WI38 (cell line): ENCODE results near the gene KLHL1.
"Not testable (repeated sequence)": the region's sequence is repeated elsewhere in the genome, so short reads cannot be mapped to it uniquely, and the experiment has no call there.

Experiments
- H3K4me3 ChIP-seq: 2 replicates; pipeline ENCODE4 v1.5.1; 2011; ENCODE audit warnings: low read depth, mild to moderate bottlenecking, control low read depth, low read length
- TF ChIP-seq, protein P1 (sequence below): IDR thresholded peaks from 2 replicates; pipeline ENCODE4 v1.5.1; 2012; ENCODE audit warnings: low read depth, mild to moderate bottlenecking, control low read depth, low read length

The KLHL1 gene, protein sequence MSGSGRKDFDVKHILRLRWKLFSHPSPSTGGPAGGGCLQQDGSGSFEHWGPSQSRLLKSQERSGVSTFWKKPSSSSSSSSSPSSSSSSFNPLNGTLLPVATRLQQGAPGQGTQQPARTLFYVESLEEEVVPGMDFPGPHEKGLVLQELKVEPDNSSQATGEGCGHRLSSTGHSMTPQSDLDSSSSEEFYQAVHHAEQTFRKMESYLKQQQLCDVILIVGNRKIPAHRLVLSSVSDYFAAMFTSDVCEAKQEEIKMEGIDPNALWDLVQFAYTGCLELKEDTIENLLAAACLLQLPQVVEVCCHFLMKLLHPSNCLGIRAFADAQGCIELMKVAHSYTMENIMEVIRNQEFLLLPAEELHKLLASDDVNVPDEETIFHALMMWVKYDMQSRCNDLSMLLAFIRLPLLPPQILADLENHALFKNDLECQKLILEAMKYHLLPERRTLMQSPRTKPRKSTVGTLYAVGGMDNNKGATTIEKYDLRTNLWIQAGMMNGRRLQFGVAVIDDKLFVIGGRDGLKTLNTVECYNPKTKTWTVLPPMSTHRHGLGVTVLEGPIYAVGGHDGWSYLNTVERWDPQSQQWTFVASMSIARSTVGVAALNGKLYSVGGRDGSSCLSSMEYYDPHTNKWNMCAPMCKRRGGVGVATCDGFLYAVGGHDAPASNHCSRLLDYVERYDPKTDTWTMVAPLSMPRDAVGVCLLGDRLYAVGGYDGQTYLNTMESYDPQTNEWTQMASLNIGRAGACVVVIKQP

DNA sequence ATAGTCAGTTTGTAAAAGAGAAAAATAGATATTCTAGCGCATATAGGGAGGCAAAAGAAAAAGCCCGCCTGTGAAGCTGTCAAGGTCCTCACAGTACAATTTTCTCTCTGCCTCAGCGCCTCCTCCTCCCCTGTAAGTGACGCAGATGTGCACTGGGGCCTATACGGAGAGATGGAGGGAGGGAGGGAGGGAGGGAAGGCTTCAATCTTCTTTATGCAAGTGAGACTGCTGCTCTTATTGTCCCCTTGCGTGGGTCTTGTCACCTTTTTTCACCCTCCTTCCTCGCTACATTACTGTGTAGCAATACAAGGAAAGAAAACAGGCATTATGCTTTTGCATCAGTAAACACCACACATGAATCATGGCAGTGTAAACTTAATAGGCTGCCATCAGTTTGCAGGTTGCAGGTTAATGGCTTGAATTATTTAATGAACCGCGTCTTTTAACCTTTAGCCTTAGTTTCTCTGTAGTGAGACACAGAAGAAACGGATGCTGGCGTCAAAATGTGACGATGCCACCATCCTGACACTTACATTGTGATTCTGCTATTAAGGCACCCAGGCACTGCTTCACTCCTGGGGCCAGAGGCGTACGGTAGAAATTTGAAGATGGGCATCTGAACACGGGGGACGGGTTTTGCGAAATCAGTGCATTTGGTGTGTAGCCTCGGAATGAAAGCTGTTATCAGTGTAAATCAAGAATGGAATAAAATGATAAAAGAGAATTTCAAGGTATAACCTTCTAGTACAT, at the start of gene KLHL1:
KLHL1 (minus strand) TSS at position 97 of the 750 bp plus-strand sequence. CDS start 753 bp downstream, outside the sequence.
- no peak within 1 kb of the TSS for H3K4me3 ChIP-seq
- TF ChIP-seq, protein P1, sequence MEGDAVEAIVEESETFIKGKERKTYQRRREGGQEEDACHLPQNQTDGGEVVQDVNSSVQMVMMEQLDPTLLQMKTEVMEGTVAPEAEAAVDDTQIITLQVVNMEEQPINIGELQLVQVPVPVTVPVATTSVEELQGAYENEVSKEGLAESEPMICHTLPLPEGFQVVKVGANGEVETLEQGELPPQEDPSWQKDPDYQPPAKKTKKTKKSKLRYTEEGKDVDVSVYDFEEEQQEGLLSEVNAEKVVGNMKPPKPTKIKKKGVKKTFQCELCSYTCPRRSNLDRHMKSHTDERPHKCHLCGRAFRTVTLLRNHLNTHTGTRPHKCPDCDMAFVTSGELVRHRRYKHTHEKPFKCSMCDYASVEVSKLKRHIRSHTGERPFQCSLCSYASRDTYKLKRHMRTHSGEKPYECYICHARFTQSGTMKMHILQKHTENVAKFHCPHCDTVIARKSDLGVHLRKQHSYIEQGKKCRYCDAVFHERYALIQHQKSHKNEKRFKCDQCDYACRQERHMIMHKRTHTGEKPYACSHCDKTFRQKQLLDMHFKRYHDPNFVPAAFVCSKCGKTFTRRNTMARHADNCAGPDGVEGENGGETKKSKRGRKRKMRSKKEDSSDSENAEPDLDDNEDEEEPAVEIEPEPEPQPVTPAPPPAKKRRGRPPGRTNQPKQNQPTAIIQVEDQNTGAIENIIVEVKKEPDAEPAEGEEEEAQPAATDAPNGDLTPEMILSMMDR: no peak

DNA sequence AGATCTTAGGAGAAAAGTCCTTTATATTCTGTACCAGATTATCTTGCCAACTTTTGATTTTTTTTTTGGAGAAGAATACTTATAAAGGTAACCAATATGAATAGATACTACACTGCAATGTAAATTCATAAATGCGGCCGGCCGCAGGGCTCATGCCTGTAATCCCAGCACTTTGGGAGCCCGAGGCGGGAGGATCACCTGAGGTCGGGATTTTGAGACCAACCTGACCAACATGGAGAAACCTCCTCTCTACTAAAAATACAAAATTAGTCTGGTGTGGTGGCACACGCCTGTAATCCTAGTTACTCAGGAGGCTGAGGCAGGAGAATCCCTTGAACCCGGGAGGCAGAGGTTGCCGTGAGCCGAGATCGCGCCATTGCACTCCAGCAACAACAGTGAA, 34.4 kb upstream of the KLHL1 start:
- H3K4me3 ChIP-seq: not testable (repeated sequence)

DNA sequence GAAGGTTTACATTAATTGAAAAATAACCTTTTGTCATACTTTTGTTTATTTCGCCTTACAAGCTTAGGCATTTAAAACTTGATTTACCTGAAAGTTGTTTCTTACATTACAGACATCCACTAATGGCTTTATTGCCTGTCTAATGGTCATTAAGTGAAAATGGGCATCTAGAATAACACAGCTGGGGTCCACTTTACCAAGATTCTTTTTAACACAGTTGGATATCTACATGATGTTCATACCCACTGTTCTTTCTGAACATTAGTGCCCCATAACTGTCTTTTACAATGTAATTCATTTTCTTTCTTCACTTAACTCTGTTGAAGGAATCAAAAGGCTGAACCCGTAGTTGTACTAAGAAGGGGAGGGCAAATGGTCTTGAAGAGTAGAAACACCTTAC, 19.8 kb upstream of the KLHL1 start:
- H3K4me3 ChIP-seq: no peak overlapping the region
- TF ChIP-seq, protein P1: no peak

GRCh38 chr13:70125693-70126092, 17.4 kb upstream of the KLHL1 start:
- H3K4me3 ChIP-seq: no peak overlapping the region
- TF ChIP-seq, protein P1: no peak

GRCh38 chr13:70117338-70117905, 9.2 kb upstream of the KLHL1 start:
- no peak overlapping the region for H3K4me3 ChIP-seq
- TF ChIP-seq, protein P1: no peak

DNA sequence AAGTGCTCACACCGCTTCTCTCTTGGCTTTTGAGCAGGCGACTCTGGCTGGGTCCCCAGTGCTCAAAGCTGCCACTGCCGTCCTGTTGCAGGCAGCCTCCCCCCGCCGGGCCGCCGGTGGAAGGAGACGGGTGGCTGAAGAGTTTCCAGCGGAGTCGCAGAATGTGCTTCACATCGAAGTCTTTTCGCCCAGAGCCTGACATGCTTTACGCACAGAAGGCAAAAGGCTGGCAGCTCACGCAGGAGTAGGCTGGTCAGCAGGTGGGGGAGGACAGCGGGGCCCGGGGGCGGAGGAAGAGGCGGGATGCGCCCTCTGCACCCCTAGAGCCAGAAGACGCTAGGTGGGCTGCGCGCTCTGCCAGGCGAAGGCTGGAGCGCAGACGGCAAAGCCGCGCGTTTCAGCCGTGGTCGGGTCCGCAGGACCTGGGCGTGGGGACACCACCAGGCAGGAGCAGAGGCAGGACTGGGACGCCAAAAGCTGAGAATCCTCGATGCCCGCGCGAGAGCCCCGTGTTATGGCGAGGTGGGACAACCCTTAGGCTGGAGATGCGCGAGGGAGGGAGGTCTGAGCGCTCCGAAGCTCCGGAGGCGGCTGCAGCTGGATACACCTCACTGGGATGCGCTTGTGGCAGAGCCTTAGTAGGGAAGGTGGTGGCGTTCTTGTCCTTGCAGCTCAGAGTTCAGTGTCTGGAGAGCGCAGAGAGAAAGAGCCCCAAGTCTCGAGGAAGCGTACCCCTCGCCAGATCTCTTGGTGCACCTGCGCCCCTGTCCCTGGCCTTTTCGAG, 562 bp downstream of the KLHL1 start, which contains the start of gene ATXN8OS:
ATXN8OS (plus strand) TSS at position 329 of the 784 bp plus-strand sequence.
- H3K4me3 ChIP-seq: no peak within 1 kb of the TSS

More for the DNA sequence above, 562 bp downstream of the KLHL1 start, which contains the start of gene ATXN8OS:
- TF ChIP-seq, protein P1: no peak
